GM04503 (cell line): Measurements from ENCODE around the gene SOBP.

Experiments
- DNase-seq: peaks from one replicate; pipeline ENCODE4 v3.0.0-alpha.2; 2012; ENCODE audit warnings: low read depth

The SOBP gene

DNA sequence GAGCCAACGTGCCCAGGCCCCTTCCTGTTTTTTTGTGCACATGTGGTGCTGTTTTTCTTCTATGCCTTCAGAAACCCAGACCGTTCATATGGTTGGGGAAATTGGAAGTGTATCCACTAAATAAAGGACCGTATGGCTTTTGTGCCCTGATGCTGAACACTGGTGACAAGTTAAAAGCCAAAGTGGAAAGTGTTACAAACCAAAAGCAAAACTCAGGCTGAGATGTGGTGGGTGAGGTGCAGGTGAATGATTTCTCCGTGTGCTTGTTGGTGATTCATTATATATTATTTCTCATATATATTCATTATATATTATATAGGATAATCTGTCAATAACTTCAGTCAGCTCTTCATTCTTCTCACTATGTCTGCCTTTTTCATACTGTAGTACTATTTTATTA lies 148.6 kb downstream of the SOBP start:
- no peak for DNase-seq

DNA sequence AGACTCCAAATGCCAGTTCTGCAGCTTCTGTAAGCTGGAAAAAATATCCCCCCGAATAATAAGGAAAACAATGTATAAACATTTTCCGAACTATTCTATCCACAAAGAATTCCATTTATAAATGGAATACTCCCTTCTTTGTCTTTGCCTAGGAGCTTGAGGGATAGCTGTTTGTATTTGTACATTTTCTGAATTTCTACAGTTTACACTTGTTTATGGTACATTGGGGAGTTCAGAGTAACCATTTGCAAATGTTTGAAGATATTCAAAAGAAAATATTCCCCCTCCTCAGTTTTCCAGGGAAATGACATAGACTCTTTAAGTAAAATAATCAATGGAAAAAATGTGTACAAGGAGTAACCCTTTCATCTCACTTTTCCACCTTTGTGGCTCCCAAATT lies 149.6 kb downstream of the SOBP start:
- no peak for DNase-seq

DNA sequence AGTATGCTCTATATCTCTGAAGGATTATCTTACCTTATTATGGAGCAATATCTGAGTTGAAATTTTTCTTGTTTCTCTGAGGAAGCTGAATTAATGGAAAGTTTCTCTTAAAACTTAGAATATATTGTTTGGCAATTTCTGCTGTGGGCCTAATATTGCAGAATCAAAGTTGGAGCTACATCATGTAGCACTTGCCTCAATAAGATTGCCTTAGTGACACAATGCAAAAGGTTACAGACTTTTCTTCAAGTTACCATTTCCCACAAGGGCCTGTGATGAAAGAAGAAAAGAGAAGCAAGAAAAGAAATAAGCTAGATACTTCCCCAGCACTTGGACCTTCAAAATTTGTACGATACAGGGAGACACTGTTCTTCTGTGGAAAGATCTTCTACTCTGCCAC lies 151.2 kb downstream of the SOBP start:
- no peak for DNase-seq

DNA sequence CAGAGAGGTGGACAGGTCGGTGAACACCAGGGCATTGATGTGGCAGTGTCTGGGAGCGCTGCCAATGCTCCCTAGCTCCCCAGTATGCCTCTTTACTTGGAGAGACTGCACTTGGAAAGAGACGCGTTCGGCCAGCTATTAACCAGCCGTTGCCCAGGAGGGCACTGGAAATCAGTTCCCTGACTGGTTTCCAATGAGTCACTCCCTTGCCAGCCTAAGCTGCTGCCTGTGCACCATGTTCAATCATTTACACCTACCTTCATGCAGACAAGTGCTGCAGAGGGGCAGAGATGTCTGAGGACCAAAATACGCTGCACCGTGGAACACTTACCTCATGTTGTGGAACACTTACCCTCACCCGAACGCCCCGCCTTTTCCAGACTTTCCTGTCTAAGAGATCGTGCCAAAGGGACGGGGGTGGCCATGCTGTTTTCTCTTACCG lies 151.6 kb downstream of the SOBP start:
- DNase-seq = no peak

DNA sequence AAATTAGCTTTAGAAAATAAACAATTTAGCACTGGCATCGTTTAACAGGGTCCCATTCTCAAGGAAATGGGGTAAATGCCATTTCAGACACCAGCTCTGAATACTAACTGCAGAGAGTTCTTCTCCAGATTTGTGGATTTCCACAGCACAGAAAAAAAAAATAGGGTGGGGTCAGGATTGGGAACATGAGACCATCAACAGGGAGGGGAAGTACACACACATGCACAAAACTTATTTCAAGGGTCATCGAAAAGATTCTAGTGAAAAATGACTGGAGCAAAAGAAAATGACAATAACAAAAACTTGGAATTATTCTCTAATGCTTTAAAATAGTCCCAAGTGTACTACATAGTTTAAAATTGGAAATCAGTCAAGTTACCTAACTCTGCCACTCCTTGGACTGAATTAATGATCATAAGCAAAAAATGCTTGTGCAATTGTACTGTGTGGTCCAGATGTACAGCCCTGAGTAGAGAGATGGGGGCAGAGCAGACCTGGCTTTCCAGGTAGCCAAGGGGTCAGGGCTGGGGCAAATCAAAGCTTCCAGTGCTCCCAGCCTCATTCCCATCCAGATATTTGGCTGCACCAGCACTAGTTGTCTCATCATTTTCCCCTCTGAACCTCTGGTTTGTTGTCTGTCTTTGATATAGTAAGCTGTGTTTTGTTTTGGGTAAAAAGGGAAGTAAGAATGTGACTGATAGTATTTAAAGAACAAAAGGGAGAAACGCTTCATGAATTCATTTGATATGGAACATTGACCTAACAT lies 152.4 kb downstream of the SOBP start:
- DNase-seq = no peak

DNA sequence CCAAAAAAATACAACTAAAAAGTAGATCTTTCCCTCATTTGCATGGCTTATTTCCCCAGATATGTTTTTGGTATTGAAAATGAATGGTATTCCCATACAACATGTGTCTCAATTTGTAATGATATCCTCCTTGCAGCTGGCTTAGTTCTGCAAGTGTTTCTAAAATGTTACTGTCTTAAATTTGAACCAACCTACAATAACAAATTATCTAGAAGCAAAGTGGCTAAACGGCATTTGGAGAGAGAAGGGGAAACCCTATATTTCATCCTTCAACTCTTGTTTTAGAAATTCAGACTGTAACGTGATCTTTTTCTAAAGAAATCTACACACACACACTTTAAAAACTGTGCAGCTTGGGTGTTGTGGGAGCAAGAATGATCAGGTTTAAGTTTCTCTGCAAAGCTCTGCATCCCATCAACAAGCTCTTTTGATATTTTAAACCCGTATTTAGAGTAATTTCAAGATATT lies 153.0 kb downstream of the SOBP start:
- DNase-seq = no peak

DNA sequence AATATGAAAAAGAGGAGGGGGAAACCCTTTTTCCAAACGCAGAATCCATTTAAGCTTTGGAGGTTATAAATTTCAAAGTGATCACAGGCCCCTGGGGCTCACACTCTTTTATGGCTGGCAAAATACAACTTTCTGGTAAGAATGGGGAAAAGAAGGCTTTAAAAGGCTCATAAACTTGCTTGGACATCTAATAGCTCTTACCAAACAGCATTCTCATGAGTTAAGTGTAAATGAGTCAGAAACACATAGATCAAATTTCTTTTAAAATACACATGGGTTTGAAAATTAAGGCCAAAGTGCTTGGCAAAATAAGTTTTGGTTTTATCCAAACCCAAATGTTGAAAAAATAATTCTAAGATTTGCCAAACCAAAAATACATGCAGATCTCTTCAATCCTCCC lies 154.6 kb downstream of the SOBP start:
- DNase-seq = no peak

DNA sequence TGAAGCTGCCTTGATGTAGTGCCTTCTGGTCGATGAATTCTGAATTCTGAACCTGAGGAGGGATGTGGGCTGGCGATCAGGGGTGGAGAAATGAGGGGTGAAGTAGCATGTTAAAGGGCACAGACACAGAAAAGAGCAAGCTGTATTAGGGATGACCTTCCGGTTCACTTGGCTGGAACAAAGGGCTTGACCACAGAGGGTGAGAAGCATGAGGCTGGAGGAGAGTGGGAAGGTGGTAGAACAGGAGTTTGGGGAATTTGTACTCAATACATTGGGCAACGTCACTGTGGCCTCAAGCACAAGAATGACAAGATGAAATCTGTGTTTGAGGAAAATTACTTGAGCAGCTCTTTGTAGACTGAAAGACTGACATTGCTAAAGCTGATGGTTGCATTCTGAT lies 155.8 kb downstream of the SOBP start:
- DNase-seq = no peak

DNA sequence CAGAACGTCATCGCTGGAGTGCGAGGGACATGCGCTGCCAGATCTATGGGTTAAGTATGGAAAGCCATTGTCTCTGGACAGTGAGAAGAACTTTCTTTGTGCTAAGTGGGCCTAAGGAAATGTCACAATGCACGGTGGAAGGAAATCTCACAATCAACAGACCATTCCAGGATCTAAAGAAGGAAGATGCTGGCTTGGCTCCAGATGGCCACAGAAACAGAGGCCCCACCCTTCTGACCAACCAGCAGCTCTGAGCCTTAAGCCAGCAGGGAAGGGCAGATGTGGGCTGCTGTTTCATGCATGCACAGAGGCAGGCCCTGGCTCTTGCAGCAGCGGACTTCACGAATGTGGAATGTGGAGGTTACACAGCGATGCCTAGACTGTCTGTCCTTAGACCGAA lies 156.3 kb downstream of the SOBP start:
- no peak for DNase-seq

DNA sequence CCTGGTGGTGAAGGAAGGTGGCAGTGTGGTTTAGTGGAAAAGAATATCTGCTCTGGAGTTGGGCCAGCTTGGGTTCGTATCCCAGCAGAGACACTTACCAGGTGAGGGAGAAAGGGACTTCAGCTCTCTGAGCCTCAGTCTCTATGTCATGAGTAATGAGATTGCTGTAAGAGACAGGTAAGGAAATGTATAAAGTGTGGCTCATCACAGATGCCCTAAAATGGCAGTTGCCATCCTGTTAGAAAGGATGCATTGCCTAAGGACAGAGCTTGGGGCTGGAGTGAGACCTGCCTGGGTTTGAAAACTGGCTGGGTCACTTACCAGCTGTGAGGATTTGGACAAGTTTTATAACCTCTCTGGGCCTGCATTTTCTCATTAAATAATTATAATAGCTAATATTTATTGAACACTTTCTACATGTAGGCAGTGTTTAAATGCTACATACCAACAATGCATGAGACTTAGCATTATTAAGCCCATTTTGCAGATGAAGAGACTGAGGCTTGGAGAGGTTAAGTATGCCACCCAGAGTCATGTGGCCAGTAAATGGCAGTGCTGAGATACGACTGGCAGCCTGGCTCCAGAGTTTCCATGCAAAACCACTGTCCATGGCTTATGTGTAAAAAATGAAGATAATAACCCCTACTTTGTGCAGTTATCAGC lies 157.0 kb downstream of the SOBP start:
- DNase-seq = no peak

DNA sequence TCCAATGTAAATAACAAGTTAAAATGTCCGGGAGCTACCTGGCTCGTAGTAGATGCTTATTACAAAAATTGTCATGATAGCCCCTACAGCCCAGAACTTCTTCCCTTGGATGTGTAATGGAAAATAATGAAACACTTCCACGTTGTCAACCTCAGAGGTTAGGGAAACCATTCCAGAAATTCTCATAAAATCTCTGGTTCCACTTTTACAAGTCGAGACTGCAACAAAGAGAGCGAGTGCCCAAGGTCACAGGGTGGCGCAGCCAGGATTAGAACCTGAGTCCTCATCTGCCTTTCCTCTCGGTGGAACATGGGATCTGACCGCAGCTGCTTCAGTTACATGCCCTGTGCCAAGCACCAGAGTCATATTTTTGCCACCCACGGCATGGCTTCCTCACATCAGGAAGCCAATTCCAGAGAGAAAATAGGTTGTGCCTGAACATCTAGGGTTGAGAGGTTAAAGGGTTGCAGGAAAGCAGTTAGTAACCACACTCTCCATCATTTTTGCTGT lies 157.6 kb downstream of the SOBP start:
- no peak for DNase-seq

DNA sequence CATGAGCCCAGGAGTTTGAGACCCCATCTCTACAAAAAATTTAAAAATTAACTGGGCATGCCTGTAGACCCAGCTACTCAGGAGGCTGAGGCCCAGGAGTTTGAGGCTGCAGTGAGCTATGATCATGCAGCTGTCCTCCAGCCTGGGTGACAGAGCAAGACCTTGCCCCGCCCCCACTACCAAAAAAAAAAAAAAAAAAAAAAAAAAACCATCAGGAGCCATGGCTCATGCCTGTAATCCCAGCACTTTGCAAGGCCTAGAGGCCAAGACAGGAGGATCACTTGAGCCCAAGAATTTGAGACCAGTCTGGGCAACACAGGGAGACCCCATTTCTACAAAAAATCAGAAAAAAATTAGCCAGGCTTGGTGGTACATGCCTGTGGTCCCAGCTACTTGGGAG lies 159.1 kb downstream of the SOBP start:
- DNase-seq = no peak

DNA sequence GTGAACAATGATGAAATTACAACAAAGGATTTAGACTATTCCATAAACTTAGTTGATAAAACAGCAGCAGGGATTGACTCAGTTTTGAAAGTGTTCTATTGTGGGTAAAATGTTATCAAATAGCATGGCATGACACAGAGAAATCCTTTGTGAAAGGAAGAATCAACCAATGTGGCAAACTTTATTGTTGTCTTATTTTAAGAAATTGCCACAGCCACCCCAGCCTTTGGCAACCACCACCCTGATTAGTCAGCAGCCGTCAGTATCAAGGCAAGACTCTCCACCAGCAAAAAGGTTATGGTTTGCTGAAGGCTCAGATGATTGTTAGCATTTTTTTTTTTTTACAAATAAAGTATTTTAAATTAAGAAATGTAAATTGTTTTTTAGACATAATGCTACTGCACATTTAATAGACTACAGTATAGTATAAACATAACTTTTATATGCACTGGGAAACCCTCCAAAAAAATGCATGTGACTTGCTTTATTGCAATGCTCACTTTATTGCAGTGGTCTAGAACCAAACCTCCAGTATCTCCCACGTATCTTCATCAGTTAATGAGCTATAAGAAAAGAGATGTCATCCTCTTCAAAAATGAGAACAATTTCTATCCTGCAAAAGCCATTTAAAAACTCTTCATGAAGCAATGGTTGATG lies 162.7 kb downstream of the SOBP start:
- no peak for DNase-seq

DNA sequence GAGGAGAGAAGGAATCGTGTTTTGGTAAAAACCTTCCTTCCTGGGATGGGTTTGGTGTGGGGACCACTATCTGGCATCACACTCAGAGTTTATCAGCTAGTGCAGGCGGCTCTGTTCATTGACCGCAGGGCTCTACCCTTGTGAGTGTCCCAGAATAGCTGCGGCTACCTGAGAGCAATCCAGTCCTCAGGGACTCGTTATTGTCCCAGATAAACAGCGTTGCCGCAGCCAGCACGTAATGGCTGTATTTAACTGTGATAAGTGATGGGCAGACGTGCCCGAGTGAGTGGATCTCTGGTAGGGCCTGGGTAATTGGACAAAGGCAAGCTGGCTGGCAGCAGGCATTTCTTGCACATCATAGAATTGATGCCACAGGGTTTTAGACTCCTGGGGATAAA lies 163.3 kb downstream of the SOBP start:
- no peak for DNase-seq

DNA sequence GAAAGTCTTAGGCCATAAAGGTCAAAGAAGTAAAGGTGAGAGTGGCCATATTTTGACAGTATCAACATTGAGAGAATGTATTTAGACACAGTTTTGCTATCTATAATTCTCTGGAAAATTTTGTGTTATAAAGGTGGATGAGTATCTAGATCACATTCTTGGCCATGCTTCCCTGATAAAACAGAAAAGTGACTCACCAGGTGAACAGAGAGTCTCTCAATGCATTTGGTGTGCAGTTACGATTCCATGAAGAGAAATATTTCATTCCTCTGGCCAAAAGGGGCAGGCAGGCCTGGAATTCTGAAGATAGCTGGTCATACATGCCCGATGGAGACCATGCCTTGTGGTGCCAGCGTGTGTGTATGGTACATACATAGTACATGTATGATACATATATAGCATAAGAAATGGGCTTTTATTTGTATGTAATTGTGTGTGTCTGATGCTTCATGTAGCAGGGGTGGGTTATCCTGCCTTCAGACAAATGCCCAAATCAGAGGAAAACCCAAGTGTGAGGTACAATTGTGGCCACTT lies 164.0 kb downstream of the SOBP start:
- no peak for DNase-seq

DNA sequence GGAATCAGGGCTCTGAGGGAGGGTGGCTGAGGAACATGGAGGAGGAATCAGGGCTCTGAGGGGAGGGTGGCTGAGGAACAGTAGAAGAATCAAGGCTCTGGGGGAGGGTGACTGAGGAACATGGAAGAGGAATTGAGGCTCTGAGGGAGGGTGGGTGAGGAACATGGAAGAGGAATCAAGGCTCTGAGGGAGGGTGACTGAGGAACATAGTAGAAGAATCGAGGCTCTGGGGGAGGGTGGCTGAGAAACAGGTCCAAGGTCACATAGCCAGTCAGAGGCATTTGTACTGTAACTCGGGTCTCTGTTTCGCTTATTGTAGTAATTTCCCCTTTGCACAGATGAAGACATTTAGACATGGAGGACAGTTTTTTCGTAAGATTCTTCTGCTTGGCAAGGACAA lies 164.8 kb downstream of the SOBP start:
- no peak for DNase-seq

DNA sequence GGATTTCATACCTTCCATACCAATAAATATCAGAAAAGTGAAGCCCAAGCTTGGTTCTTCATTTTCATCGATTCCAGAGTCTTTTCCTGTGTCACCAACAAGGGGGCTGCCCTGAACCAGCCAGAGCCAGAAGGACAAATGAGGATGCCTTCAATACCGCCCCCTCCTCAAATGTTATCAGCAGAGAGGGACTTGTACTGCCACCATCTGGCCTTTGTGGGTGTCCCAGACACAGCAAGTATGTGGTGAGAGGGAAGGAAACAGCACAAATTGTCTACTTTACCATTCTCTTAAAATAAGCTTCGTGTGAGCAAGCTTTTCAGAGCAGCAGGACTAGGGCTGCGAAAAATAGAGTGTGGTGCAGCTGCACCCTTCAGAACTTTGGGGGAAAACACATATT lies 165.3 kb downstream of the SOBP start:
- DNase-seq = no peak

DNA sequence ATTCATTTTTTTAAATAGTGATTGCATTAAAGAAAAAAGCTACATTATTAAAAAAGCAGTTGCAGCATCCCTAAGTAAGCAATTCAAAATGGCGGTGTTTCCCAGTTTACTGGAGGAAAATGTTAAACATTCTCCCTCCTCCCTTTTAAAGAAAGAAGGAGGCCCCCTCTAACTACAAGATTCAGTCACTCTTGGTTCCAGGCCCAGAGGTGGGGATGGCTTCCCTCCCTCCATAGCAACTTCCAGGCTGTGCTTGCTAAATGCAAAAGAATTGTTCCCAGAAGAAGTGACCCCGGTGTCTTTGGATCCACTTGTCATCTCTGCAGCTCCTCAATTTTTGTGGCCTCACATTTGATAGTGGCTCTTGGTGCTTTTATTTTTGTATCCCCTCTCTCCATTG lies 165.9 kb downstream of the SOBP start:
- no peak for DNase-seq

DNA sequence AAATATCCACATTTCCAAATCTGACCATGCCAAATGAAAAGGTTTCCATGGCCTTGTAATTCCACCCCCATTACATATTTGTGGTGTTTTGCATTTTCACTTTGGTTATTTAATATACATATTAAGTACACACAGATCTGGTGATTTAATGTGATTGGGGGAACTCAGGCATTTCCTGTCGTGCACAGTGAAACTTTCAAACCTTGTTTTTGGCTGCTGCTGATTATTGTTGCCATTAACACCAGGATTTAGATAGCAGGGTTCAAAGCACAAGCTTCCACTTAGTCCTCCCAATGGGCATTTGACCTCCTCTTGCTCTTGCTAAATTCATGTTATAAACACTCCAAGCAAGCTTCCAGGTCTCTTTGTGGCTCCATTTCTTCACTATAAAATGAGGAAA lies 166.5 kb downstream of the SOBP start:
- DNase-seq = no peak

DNA sequence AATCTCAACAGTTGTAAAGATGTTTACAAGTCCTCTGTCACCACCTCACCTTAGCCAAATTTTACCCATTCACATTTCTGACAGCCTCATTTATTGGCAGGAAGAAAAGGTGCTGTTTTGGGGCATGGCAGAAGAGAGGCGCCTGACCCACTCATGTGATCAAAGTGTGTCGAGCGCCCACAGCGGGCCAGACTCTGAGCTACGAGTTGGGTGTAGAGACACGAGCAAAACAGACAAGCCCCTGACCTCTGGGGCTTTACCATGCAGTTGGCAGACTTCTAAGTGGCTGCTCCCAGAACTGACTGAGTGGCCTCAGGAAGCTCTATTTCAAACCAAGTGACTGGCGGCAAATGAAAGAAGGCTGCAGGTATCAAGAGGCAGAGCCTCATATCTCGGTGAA lies 167.0 kb downstream of the SOBP start:
- DNase-seq = no peak

DNA sequence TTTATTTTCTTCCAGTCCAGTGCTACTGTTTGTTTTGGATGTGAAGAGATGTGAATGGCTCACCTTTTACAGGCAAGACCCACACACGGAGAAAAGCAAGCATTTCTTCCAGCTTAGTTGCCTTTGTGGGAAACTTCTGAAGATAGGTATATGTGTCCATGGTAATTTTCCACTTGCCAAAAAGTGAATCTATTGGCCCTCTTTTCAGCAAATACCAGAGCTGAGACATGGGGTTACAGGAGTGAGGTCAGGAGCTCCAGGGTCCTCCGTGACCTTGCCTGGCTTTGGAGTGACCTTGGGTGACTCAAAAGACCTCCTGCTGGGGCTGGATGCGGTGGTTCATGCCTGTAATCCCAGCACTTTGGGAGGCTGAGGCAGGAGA lies 167.4 kb downstream of the SOBP start:
- no peak for DNase-seq

DNA sequence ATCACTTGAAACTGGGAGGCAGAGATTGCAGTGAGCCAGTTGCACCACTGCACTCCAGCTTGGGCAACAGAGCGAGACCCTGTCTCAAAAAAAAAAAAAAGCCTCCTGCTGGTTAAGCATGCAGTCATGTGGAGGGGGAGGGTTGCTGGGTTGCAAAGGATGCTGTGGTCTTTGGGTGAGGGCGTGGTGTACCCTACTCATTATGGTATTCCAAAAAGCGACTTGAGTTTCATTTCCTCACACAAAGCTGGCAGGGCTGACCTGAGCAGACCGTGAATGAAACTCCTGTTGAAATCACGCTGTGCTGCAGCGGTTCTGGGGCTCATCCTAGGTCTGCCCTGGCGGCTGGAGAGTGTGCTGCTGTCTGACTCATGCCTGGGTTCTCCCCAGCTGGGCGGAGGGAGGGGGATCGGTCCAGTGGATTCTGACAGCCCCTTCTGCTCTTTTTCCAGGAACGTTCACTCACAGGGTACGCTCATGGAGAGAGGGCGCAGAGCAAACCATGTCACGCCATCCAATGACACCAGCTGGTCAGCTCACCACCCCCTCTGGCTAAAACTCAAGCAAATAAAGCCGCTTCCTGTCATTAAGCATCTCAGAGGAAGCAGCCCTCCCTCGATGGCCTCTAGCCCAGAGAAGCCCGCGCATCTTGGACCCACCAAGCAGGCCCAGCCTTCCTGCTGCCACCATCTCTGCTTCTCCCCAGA lies 168.0 kb downstream of the SOBP start:
- DNase-seq = no peak
